ENCODE measurements around the gene PPP1R1C. TPM values are rescaled to one million over a fixed set of nuclear protein-coding genes. Genes with fewer than 3 reads are reported as not detected.
A peak's percentile ranks its signal among the peaks of the same experiment; 100 is the strongest.

The PPP1R1C gene
- total RNA-seq, 1 experiment from 2014 or later = 2.8 TPM

DNA sequence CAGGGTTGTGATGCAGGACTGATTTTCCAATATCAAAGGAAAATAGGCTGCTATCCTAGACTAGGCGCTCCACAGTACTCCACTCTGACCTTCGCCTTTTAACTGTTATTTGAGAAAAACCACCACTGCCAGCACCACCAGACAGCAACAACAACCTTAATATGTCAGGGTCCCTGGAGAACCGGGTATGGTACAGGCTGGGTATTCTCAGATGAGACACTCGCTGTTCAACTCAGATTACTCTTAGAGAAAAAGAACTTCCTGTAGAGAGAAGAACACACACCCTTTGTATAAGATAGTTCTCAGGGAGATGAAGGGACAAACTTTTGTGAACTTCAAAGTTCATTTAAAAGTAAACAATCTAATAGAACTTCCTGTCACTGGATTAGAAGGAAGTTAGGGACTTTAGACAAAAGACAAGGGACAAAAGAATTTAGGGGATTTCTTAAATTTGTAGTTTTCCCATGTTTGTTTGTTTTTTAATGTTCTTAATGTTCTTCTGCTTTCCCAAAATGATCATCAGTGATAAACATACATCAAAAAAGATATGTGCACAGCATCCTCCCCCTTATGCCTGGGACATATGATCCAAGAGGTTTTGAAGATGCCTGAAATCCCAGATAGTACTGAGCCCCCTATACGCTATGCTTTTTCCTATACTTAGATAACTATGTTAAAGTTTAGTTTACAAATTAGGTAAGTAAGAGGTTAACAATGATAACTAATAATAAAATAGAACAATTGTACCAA, 41.3 kb upstream of the PPP1R1C start:
- no TSS peak for BruUV-seq (replicated peaks)
- no peaks in the 10 kb centered on the region for H3K9me3 ChIP-seq
- TF ChIP-seq, protein P1, sequence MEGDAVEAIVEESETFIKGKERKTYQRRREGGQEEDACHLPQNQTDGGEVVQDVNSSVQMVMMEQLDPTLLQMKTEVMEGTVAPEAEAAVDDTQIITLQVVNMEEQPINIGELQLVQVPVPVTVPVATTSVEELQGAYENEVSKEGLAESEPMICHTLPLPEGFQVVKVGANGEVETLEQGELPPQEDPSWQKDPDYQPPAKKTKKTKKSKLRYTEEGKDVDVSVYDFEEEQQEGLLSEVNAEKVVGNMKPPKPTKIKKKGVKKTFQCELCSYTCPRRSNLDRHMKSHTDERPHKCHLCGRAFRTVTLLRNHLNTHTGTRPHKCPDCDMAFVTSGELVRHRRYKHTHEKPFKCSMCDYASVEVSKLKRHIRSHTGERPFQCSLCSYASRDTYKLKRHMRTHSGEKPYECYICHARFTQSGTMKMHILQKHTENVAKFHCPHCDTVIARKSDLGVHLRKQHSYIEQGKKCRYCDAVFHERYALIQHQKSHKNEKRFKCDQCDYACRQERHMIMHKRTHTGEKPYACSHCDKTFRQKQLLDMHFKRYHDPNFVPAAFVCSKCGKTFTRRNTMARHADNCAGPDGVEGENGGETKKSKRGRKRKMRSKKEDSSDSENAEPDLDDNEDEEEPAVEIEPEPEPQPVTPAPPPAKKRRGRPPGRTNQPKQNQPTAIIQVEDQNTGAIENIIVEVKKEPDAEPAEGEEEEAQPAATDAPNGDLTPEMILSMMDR (IDR thresholded peaks at IDR 0.05; ENCODE audit: insufficient read depth in 1 of 2, low read depth in 1 of 2, low read length in 1 of 2, severe bottlenecking in 1 of 2, unreplicated experiment in 1 of 2) = no peak

DNA sequence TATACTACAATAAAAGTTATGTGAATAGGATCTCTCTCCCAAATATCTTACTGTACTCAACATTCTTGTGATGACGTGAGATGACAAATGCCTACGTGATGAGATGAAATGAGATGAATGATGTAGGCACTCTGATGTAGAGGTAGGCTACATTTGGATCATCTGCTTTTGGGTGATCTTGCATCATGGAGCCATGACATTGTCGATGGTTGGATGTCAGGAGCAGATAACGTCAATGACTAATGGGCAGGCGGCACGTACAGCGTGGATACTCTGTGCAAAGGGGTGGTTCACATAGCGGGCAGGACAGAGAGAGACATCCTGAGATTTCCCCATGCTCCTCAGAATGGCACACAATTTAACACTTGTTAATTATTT, 40.8 kb upstream of the PPP1R1C start:
- Mint-ChIP-seq H3K4me3 (ENCODE audit: unreplicated experiment) (no peak overlapping the region), H3K4me1 (ENCODE audit: low read depth, unreplicated experiment) (peaks cover 50% of the 10 kb centered on the region), H3K9me3 (ENCODE audit: unreplicated experiment) (peaks cover 44% of the 10 kb centered on the region), H3K36me3 (ENCODE audit: insufficient read depth, unreplicated experiment) (no peaks in the 10 kb centered on the region), H3K27me3 (ENCODE audit: insufficient read depth, unreplicated experiment) (no peaks in the 10 kb centered on the region), H3K27ac (ENCODE audit: unreplicated experiment) (peak overlapping the region; percentile 90)
- no peaks in the 10 kb centered on the region for H3K27me3 ChIP-seq (replicated peaks; ENCODE audit: control insufficient read depth, insufficient read depth, low read length)
- BruUV-seq (replicated peaks) = no TSS peak
- peaks cover 72% of the 10 kb centered on the region for H3K4me1 ChIP-seq
- H3K9me3 ChIP-seq = no peaks in the 10 kb centered on the region
- ChIA-PET POLR2A (no interaction called here), CTCF (no interaction called here)
- no peaks in the 10 kb centered on the region for H3K36me3 ChIP-seq (ENCODE audit: control insufficient read depth, insufficient read depth, low read length)
- intact Hi-C loops (cut with micrococcal nuclease; ENCODE audit: unreplicated experiment) = loop anchor here (5.0 kb wide), 1 partner anchor 53 kb away; the partner anchor contains the start of gene ITPRID2
- H3K4me3 ChIP-seq (ENCODE audit: low read depth, low read length) = no peak overlapping the region
- DNase-seq = no peak
- TF ChIP-seq, protein P1 (IDR thresholded peaks at IDR 0.05; ENCODE audit: insufficient read depth in 1 of 2, low read depth in 1 of 2, low read length in 1 of 2, severe bottlenecking in 1 of 2, unreplicated experiment in 1 of 2) = no peak

More for the DNA sequence above, 41.3 kb upstream of the PPP1R1C start:
- Mint-ChIP-seq H3K9me3 (ENCODE audit: unreplicated experiment) (peaks cover 39% of the 10 kb centered on the region), H3K27me3 (ENCODE audit: insufficient read depth, unreplicated experiment) (no peaks in the 10 kb centered on the region), H3K27ac (ENCODE audit: unreplicated experiment) (peak overlapping the region; percentile 90), H3K4me3 (ENCODE audit: unreplicated experiment) (no peak overlapping the region), H3K36me3 (ENCODE audit: insufficient read depth, unreplicated experiment) (no peaks in the 10 kb centered on the region), H3K4me1 (ENCODE audit: low read depth, unreplicated experiment) (peaks cover 47% of the 10 kb centered on the region)
- Histone ChIP-seq H3K36me3 (ENCODE audit: control insufficient read depth, insufficient read depth, low read length) (no peaks in the 10 kb centered on the region), H3K4me3 (ENCODE audit: low read depth, low read length) (no peak overlapping the region), H3K4me1 (peaks cover 70% of the 10 kb centered on the region), H3K27me3 (replicated peaks; ENCODE audit: control insufficient read depth, insufficient read depth, low read length) (no peaks in the 10 kb centered on the region)
- intact Hi-C loops (cut with micrococcal nuclease; ENCODE audit: unreplicated experiment) = loop anchor here (5.0 kb wide), 1 partner anchor 52 kb away; the partner anchor contains the start of gene ITPRID2
- CTCF ChIA-PET = no interaction called here
- no peak for DNase-seq
- POLR2A ChIA-PET = no interaction called here

DNA sequence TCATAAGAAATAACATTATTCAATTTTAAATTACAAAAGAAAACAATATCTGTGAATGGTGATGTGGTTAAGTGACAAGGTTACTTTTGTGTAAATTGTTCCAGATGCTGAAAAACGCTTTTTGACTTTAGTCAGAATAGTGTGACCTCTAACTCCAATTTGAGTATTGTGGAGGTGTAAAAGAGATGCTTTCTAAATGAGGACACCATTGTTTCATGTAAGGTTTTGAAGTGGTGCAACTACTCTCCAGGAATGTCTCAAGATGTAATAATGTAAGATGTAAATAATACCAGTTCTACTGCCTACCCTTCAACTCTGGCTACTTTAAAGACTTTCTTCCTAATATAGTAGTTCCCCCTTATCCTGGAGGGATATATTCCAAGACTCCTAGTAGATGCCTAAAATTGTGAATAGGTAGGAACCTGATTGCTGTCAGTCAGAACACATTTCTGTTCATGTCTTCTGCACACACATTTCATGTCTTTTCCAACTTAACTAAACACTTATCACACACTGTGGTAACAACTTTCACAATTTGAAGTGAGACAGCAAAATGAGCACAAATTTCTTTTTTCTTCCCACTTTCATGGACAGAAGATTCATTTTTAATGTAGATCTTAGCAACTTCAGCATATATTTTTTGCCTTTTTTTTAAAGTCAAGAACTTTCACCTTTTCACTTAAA, 39.1 kb upstream of the PPP1R1C start:
- BruUV-seq (replicated peaks) = TSS peak; percentile 82

More for the DNA sequence above, 39.1 kb upstream of the PPP1R1C start:
- peaks cover 50% of the 10 kb centered on the region for H3K4me1 Mint-ChIP-seq (ENCODE audit: low read depth, unreplicated experiment)
- H3K4me3 ChIP-seq (ENCODE audit: low read depth, low read length) = no peak overlapping the region
- H3K27me3 ChIP-seq (replicated peaks; ENCODE audit: control insufficient read depth, insufficient read depth, low read length) = no peaks in the 10 kb centered on the region
- peaks cover 72% of the 10 kb centered on the region for H3K4me1 ChIP-seq
- H3K9me3 ChIP-seq = no peaks in the 10 kb centered on the region
- H3K27ac Mint-ChIP-seq (ENCODE audit: unreplicated experiment) = peak overlapping the region; percentile 85
- no peaks in the 10 kb centered on the region for H3K27me3 Mint-ChIP-seq (ENCODE audit: insufficient read depth, unreplicated experiment)
- DNase-seq = no peak
- ChIA-PET POLR2A (no interaction called here), CTCF (no interaction called here)
- TF ChIP-seq, protein P1 (IDR thresholded peaks at IDR 0.05; ENCODE audit: insufficient read depth in 1 of 2, low read depth in 1 of 2, low read length in 1 of 2, severe bottlenecking in 1 of 2, unreplicated experiment in 1 of 2) = no peak
- intact Hi-C loops (cut with micrococcal nuclease; ENCODE audit: unreplicated experiment) = no loop called here
- peaks cover 32% of the 10 kb centered on the region for H3K9me3 Mint-ChIP-seq (ENCODE audit: unreplicated experiment)
- H3K4me3 Mint-ChIP-seq (ENCODE audit: unreplicated experiment) = no peak overlapping the region
- no peaks in the 10 kb centered on the region for H3K36me3 Mint-ChIP-seq (ENCODE audit: insufficient read depth, unreplicated experiment)
- H3K36me3 ChIP-seq (ENCODE audit: control insufficient read depth, insufficient read depth, low read length) = no peaks in the 10 kb centered on the region

Measured in Caco-2 (cell line).